ENCODE results near the gene HMGB1. TPM values are rescaled to one million over a fixed set of nuclear protein-coding genes. Genes with fewer than 3 reads are reported as not detected.

HMGB1 gene
- total RNA-seq, 1 donor from 2014 or later: 118 TPM

- DNase-seq (ENCODE audit: low spot score): peak; percentile 80
Measured at GRCh38 chr13:30429721-30430694, 35.7 kb downstream of the HMGB1 start.

- no peak for DNase-seq (ENCODE audit: low spot score)
Measured at GRCh38 chr13:30429235-30429634, 36.5 kb downstream of the HMGB1 start.

- DNase-seq (ENCODE audit: low spot score): no peak
Measured at GRCh38 chr13:30423891-30424290, 41.8 kb downstream of the HMGB1 start.

- peak; percentile 65 for DNase-seq (ENCODE audit: low spot score)
Measured at GRCh38 chr13:30422054-30422839, 43.5 kb downstream of the HMGB1 start, which contains the start of gene UBE2L5. TSS of gene UBE2L5 (plus strand) at chr13:30422493. CDS start at chr13:30427991, 5,498 bp downstream.

- DNase-seq (ENCODE audit: low spot score): peak; percentile 93
Measured at GRCh38 chr13:30421093-30422053, 44.4 kb downstream of the HMGB1 start.

- no peak for DNase-seq (ENCODE audit: low spot score)
Measured at GRCh38 chr13:30418717-30419459, 46.8 kb downstream of the HMGB1 start.

- no peak for DNase-seq (ENCODE audit: low spot score)
Measured at GRCh38 chr13:30418075-30418716, 47.5 kb downstream of the HMGB1 start.

- no peak for DNase-seq (ENCODE audit: low spot score)
Measured at GRCh38 chr13:30416471-30416870, 49.3 kb downstream of the HMGB1 start.

- no peak for DNase-seq (ENCODE audit: low spot score)
Measured at GRCh38 chr13:30415430-30416030, 50.2 kb downstream of the HMGB1 start.

GRCh38 chr13:30413842-30414241 is 51.9 kb downstream of the HMGB1 start:
- no peak for DNase-seq (ENCODE audit: low spot score)

GRCh38 chr13:30412346-30412745 is 53.4 kb downstream of the HMGB1 start:
- DNase-seq (ENCODE audit: low spot score): no peak

- DNase-seq (ENCODE audit: low spot score): no peak
Measured at GRCh38 chr13:30410705-30411125, 55.0 kb downstream of the HMGB1 start.

GRCh38 chr13:30409886-30410704 is 55.6 kb downstream of the HMGB1 start:
- DNase-seq (ENCODE audit: low spot score): peak; percentile 84

- peak; percentile 93 for DNase-seq (ENCODE audit: low spot score)
Measured at GRCh38 chr13:30408319-30409101, 57.2 kb downstream of the HMGB1 start.

- DNase-seq (ENCODE audit: low spot score): no peak
Measured at GRCh38 chr13:30406779-30407416, 58.8 kb downstream of the HMGB1 start.

All from umbilical cord (tissue), 2 donors.